Pancreas (tissue), 10 donors: ENCODE results near the gene MAPK11. TPM values are rescaled to one million over a fixed set of nuclear protein-coding genes. Genes with fewer than 3 reads are reported as not detected.

Source experiments
- ATAC-seq, 4 donors: fragments of 200-7000 bp; cut with Tn5 transposase; one replicate each; pipeline versions ENCODE4 v1.8.0 to v1.9.1; 2020; ENCODE audit warnings: mild to moderate bottlenecking in 4 of 4, moderate library complexity in 4 of 4
- DNase-seq, 6 donors: peaks; one replicate each; pipeline ENCODE4 v3.0.0-alpha.2; 2020
- FAIRE-seq: peaks from 2 replicates; lab custom pipeline; 2012; peaks lifted over from hg19 to GRCh38; lab: Jason Lieb, UNC
- H3K27ac ChIP-seq, 4 donors: fragments of 200-600 bp; sonication (generic); 1 replicate in 3 of 4; 2 replicates in 1 of 4; pipeline versions ENCODE4 v1.5.0 to v1.8.0; 2020
- H3K27me3 ChIP-seq, 4 donors: fragments of 200-600 bp; one replicate each; pipeline ENCODE4 v1.8.0; 2021
- H3K36me3 ChIP-seq, 3 donors: fragments of 200-600 bp; sonication (generic) in 1 of 3; one replicate each; pipeline versions ENCODE4 v1.5.0 to v1.8.0; 2020 to 2021
- H3K4me1 ChIP-seq, 3 donors: fragments of 200-600 bp; one replicate each; pipeline ENCODE4 v1.8.0; 2021
- H3K4me3 ChIP-seq, 4 donors: fragments of 200-600 bp; sonication (generic) in 2 of 4; one replicate each; pipeline versions ENCODE4 v1.5.0 to v1.8.0; 2020 to 2021
- H3K9me3 ChIP-seq, 4 donors: fragments of 200-600 bp; one replicate each; pipeline ENCODE4 v1.8.0; 2021
- WGBS, 2 donors: extraction: QIAGEN DNeasy Blood & Tissue Kit; methylation state at CpG; one replicate each; pipeline ENCODE4 v1.1.7; 2013; 5-methylcytosine and 5-hydroxymethylcytosine counted together
- intact Hi-C, 3 donors: fragments of 100-400 bp; cut with DNase I; formaldehyde crosslinking; loops; one replicate each; pipeline versions ENCODE4 v1.11.1 to v1.14.2; 2022
- polyA plus RNA-seq, 2 donors: library from polyadenylated mRNA; stranded (reverse); fragments of 200-250 nt; gene quantifications; one replicate each; pipeline ENCODE4 v1.2.3, GENCODE V29; 2013
- total RNA-seq, 6 donors: library from RNA; stranded (reverse); fragmentation: NEBNext Ultra II Directional in 4 of 6; extraction: Animal tissue kit (Norgen Biotek cat#: 25700) in 4 of 6; gene quantifications; one replicate each; pipeline versions ENCODE4 v1.2.1 to v1.2.4, GENCODE V29; 2021 to 2023
- TF ChIP-seq, protein P1 (sequence below), 4 donors: fragments of 200-600 bp; sonication (generic) in 3 of 4; IDR thresholded peaks; one replicate each; pipeline versions ENCODE4 v1.5.0 to v1.8.0; 2021; ENCODE audit warnings: antibody characterized with exemption in 4 of 4
- donor health status: healthy with polysubstance abuse.
- donor health status: DM: no; HTN: no; CAD: no; lungs with moderate emphysema.
- donor health status: DM: no; HTN: no; CAD: no.
- donor health status: control.
- donor health status: control.
- donor health status: Bipolar disorder and iron deficiency.
- donor health status: DM: yes; HTN: yes; CAD: no.
- donor health status: DM: no; HTN: no; CAD: no.
- donor health status: DM: no; HTN: no; CAD: no.
- donor health status: DM: yes; HTN: yes; CAD: no.

The MAPK11 gene
- total and polyA plus RNA-seq, 8 donors, result 1.3 to 22.2 (median 3.2) TPM

DNA sequence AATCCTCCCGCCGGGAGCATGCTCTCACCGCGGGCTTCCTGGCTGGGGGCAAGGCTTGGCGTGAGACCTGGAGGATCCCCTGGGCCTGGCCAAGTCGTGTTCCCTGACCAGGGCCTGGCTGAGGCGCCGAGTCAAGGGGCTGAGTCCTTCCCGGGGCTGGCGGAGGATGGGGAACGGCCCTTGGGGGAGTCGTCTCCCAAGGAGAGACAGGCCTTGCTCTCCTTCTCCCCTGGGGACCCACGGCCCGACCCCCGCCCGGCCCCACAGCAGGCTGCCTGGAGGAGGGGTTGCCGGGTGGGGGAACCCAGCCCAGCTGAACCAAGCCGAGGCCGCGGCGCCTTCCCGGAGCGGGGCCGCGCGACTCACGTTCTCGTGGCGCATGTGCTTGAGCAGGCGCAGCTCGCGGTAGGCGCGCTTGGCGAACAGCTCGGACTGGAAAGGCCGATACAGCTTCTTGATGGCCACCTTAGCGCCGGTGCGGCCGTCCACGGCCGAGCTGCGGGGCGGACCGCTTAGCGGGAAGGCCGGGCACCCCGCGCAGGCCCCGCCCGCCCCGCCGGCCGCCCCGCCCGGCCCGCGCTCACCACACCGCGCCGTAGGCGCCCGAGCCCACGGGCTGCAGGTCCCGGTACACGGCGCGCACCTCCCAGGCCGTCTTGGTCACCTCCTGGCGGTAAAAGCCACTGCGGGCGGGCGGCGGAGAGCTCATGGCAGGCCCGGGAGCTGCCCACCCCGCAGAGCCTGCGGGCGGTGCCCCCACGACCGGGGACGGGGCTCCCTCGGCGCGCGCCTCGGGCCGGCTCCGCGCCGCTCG lies 9.2 kb downstream of the MAPK11 start:
- Histone ChIP-seq H3K36me3 (no peaks in the 10 kb centered on the region), H3K27me3 (no peaks in the 10 kb centered on the region), H3K4me1 (no peaks in the 10 kb centered on the region), H3K27ac (no peak overlapping the region), H3K4me3 (peak overlapping the region; percentile 2 to 43 (median 22)), H3K9me3 (no peaks in the 10 kb centered on the region)
- FAIRE-seq (no peak), ATAC-seq (peak in 3 of 4 donors; percentile 28 to 58 (median 42)), DNase-seq (peak in 1 of 6 donors; percentile 80)
- 1 to 5% methylated on average over 16 to 92 of the region's 92 CpGs for WGBS, 2 donors
- intact Hi-C loops, result loop anchor here in 1 of 3 donors (10.0 kb wide), 1 partner anchor 354 kb away; no protein-coding TSS in a partner anchor
- TF ChIP-seq, protein P1, sequence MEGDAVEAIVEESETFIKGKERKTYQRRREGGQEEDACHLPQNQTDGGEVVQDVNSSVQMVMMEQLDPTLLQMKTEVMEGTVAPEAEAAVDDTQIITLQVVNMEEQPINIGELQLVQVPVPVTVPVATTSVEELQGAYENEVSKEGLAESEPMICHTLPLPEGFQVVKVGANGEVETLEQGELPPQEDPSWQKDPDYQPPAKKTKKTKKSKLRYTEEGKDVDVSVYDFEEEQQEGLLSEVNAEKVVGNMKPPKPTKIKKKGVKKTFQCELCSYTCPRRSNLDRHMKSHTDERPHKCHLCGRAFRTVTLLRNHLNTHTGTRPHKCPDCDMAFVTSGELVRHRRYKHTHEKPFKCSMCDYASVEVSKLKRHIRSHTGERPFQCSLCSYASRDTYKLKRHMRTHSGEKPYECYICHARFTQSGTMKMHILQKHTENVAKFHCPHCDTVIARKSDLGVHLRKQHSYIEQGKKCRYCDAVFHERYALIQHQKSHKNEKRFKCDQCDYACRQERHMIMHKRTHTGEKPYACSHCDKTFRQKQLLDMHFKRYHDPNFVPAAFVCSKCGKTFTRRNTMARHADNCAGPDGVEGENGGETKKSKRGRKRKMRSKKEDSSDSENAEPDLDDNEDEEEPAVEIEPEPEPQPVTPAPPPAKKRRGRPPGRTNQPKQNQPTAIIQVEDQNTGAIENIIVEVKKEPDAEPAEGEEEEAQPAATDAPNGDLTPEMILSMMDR (IDR thresholded peaks at IDR 0.05), result no peak

- WGBS, 2 donors, result 30 to 42% methylated on average over 10 to 11 of the region's 11 CpGs
- intact Hi-C loops, result loop anchor here in 1 of 3 donors (10.0 kb wide), 1 partner anchor 354 kb away; no protein-coding TSS in a partner anchor
Observed at GRCh38 chr22:50260434-50260800, 9.8 kb downstream of the MAPK11 start.

DNA sequence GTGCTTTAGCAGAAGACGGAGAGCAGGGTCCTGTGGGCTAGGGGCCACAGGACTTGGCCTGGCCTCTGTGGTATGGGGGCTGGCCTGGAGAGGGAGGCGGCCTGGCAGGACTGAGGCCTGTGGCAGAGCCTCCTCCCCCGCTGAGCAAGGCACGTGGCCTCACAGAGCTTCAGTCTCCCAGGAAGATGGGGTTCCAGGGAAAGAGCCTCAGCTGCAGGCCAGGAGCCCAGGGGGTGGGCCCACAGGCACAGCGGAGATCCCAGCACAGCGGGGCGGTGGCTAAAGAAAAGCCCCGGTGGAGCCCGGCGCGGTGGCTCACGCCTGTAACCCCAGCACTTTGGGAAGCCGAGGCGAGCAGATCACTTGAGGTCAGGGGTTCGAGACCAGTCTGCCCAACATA lies 10.9 kb downstream of the MAPK11 start:
- H3K36me3 ChIP-seq, result no peaks in the 10 kb centered on the region
- no peaks in the 10 kb centered on the region for H3K9me3 ChIP-seq
- intact Hi-C loops, result loop anchor here in 1 of 3 donors (5.0 kb wide), 1 partner anchor 78 kb away; no protein-coding TSS in a partner anchor
- no peak for DNase-seq
- H3K27ac ChIP-seq, result no peak overlapping the region
- FAIRE-seq, result no peak
- no peaks in the 10 kb centered on the region for H3K4me1 ChIP-seq
- ATAC-seq, result no peak
- TF ChIP-seq, protein P1 (IDR thresholded peaks at IDR 0.05), result no peak
- H3K4me3 ChIP-seq, result no peak overlapping the region
- WGBS, 2 donors, result 88 to 93% methylated on average over 15 of the region's 15 CpGs
- H3K27me3 ChIP-seq, result no peaks in the 10 kb centered on the region

More at GRCh38 chr22:50260434-50260800, 9.8 kb downstream of the MAPK11 start:
- Histone ChIP-seq H3K9me3 (no peaks in the 10 kb centered on the region), H3K36me3 (no peaks in the 10 kb centered on the region), H3K4me1 (no peaks in the 10 kb centered on the region), H3K27me3 (no peaks in the 10 kb centered on the region), H3K4me3 (peak overlapping the region in 2 of 4 donors; percentile 23 to 43), H3K27ac (no peak overlapping the region)
- ATAC-seq (no peak), FAIRE-seq (no peak), DNase-seq (no peak)
- TF ChIP-seq, protein P1 (IDR thresholded peaks at IDR 0.05), result no peak

DNA sequence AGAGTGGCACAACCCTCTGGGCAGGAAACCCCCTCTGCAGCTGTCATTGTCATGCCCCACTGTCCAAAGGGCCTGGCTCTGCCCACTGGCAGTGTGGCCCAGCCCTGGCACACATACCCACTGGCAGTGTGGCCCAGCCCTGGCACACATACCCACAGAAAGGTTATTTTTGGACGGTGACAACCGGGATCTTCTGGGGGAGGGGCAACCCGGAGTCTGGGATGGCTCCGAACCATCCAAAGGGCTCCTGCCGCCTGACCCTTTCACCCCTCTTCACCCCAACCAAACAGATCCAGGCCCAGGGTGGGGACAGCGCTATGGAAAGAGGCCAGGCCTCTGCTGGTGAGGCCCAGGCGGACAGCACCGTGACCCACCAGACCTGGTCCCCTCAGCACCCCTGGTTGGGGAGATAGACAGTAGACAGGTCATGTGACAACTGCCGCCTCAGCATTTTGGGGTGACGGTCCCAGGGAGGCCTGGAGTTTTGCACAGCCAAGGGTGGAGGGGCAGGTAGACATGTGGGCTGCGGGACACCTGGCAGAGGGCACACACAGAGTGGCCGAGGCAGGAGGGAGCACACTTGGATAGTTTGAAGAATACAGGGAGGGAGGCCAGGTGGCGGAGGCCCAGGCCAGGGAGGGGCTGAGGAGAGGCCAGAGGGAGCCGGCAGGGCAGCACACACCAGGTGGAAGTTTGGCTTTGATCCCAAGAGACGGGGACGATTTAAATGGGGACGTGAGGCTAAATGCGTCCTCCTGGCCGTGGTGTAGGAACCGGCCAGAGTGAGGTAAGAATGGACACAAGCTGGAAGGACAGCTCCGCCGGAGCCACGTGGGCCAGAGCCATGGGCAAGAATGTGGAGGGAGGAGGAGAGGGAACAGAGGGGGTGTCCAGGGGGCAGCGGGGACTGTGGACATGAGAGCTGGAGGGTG lies 11.6 kb downstream of the MAPK11 start:
- H3K36me3 ChIP-seq, result no peaks in the 10 kb centered on the region
- WGBS, 2 donors, result 63 to 68% methylated on average over 24 of the region's 24 CpGs
- no peak overlapping the region for H3K4me3 ChIP-seq
- TF ChIP-seq, protein P1 (IDR thresholded peaks at IDR 0.05), result no peak
- DNase-seq (no peak), FAIRE-seq (no peak), ATAC-seq (no peak)
- H3K27me3 ChIP-seq, result no peaks in the 10 kb centered on the region
- intact Hi-C loops, result loop anchor here in 1 of 3 donors (5.0 kb wide), 1 partner anchor 79 kb away; no protein-coding TSS in a partner anchor
- H3K9me3 ChIP-seq, result no peaks in the 10 kb centered on the region
- no peak overlapping the region for H3K27ac ChIP-seq
- no peaks in the 10 kb centered on the region for H3K4me1 ChIP-seq
